Measurements from ENCODE around the gene OR51M1.

The OR51M1 gene

GRCh38 chr11:5394091-5394490 is 10.5 kb downstream of the OR51M1 start:
- no peak for DNase-seq

- DNase-seq: no peak
Measured at GRCh38 chr11:5398936-5399335, 15.3 kb downstream of the OR51M1 start.

GRCh38 chr11:5405173-5405572 is 21.6 kb downstream of the OR51M1 start:
- no peak for DNase-seq

- no peak for DNase-seq
Measured at GRCh38 chr11:5420993-5421392, 37.4 kb downstream of the OR51M1 start.

GRCh38 chr11:5421811-5422210 is 38.2 kb downstream of the OR51M1 start, which contains the start of gene OR51Q1:
Gene OR51Q1 (plus strand): TSS chr11:5422111. CDS start chr11:5422201, 90 bp downstream.
- no peak for DNase-seq

- DNase-seq: no peak
Measured at GRCh38 chr11:5423131-5423530, 39.5 kb downstream of the OR51M1 start.

- DNase-seq: no peak
Measured at GRCh38 chr11:5441414-5441813, 57.8 kb downstream of the OR51M1 start, which contains the start of gene OR51I1. Gene OR51I1 (minus strand): TSS chr11:5441514. CDS start chr11:5441514, 0 bp downstream.
